GM12892 (cell line): Measurements from ENCODE around the gene CCDC158.

Experiments
- DNase-seq: peaks from one replicate; pipeline ENCODE4 v3.0.0; 2011; ENCODE audit not compliant: insufficient read length
- FAIRE-seq: peaks from 2 replicates; lab custom pipeline; 2011; peaks lifted over from hg19 to GRCh38; lab: Jason Lieb, UNC
- POLR2A ChIP-seq: IDR thresholded peaks from 2 replicates; pipeline ENCODE4 v1.6.1; 2011; ENCODE audit warnings: low read depth, low read length, control low read depth
- POLR2AphosphoS5 ChIP-seq: IDR thresholded peaks from 2 replicates; pipeline ENCODE4 v1.6.1; 2011; ENCODE audit warnings: low read depth, low read length, control low read depth
- TAF1 ChIP-seq: IDR thresholded peaks from 2 replicates; pipeline ENCODE4 v1.6.1; 2011; ENCODE audit warnings: low read depth, mild to moderate bottlenecking, control low read depth, low read length, borderline replicate concordance

CCDC158 gene

DNA sequence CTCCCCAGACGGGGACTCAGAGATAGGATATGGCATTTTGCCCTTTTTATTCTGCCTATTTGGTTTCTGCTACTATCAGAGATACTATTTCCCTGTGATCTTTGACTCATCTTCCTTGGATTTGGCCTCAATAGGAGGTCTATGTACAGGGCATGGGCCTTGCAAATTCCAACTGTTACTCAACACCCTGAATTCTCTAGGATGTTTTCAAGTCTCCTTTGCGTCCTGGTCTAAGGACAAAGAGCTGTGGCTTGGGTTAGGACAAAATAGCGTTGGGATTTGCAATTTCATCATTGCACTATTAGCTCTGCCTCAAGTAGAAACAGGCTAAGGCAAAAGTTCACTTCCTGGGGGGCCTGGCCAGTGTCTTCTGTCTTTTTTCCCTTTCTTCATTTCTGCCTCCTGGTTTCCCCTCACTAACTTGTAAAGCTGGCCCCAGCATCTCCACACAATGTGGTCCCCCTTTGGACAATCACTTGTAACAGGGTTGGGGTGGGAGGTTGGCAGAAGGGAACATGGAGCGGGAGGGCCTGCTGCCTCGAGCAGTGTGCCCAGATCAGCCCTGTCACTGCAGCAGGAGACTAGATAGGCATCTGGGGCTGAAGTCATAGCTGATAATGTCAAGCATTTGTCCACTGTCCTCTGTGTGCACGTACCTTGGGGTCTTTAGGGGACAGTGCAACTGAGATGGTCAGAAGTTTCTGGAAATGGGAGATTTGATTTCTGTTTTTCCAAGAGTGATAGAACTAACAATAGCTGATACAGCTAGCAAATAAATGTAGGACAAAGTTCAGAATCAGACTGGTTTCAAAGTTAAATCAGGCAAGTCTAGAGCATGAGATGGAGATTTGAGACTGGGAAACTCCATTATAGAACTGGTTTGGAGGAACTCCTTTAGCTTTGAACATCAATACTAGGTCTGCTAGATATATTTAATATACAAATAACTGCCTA lies 140.2 kb downstream of the CCDC158 start:
- no peak for FAIRE-seq

DNA sequence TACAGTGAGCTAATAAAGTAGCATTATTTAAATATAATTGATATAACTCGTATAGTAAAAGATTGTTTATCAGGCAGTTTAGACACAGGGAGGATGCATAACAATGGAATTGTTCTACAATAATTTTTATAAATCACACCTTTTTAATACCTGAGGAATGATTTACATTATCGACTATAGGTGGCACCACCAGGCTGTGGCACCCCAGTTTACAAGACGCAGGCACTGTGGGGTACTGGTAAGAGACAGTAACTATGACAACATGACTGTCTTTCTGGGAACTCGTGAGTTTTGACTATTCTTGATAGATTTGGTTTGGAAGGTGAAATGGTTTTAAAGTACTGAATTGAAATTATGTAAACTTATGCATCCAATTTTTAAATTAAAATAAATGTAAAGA lies 141.5 kb downstream of the CCDC158 start:
- no peak for TF ChIP-seq POLR2AphosphoS5
- no peak for TF ChIP-seq TAF1
- FAIRE-seq: no peak
- no peak for DNase-seq

More for the DNA sequence above, 140.2 kb downstream of the CCDC158 start:
- no peak for TF ChIP-seq POLR2A
- no peak for TF ChIP-seq TAF1
- no peak for TF ChIP-seq POLR2AphosphoS5
- DNase-seq: no peak

DNA sequence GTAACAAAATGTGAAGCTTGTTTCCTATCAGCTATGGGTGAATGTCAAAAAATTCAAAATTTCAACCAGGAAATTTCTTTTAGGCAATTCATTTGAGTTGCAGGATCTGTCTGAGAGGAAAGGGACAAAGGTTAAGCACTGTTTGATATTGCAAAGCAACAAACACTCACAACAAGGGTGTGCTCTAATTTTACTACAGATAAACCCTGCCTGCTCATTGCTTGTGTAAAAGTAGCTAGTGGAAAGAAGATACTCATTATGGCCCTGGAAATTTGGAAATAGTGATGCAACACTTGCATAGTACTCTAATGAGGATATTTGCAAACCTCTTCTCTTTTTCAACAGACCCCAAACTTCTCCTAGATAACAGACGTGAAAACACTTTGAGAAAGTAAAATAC lies 142.4 kb downstream of the CCDC158 start:
- no peak for FAIRE-seq
- no peak for DNase-seq
- TF ChIP-seq POLR2AphosphoS5 (no peak), TAF1 (no peak), POLR2A (no peak)

DNA sequence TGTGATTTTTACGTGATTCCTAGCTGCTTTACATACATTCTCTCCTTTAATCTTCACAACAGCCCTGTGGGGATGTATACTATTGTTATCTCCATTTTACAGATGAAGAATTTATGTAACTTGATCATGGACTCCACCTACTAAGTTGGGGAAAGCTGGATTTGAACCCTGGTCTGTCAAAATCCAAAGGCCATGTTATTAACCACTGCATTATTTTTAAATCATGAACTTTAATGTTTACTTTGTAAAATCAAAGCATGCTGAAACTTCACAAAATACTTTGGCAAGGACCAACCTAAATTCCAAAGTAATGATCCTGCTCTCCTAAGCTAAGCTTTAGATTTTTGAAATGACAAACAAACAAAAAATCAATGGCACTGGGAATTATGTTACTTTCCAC lies 143.3 kb downstream of the CCDC158 start:
- no peak for FAIRE-seq
- TF ChIP-seq TAF1 (no peak), POLR2A (no peak), POLR2AphosphoS5 (no peak)

DNA sequence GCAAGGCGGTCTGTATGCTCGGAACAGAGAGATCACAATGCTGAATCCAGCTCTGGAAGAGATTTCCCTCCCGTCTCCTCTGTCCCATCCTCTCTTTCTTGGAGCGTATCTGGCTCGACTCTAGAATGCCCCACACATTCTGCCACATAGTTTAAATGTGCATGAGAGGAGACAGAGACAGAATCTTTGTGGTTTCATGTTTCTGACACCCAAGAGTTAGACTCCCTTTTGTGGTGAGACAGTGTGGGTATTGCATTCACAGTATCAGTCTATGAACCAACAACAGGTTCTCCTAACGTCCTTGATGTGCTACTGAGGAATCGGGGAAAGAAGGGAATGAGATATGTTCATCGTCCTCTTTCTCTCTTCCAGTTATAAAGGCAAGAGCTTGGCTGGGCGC lies 144.1 kb downstream of the CCDC158 start:
- DNase-seq (no peak), FAIRE-seq (no peak)
- TF ChIP-seq POLR2A (no peak), TAF1 (no peak), POLR2AphosphoS5 (no peak)

More for the DNA sequence above, 143.3 kb downstream of the CCDC158 start:
- no peak for DNase-seq

DNA sequence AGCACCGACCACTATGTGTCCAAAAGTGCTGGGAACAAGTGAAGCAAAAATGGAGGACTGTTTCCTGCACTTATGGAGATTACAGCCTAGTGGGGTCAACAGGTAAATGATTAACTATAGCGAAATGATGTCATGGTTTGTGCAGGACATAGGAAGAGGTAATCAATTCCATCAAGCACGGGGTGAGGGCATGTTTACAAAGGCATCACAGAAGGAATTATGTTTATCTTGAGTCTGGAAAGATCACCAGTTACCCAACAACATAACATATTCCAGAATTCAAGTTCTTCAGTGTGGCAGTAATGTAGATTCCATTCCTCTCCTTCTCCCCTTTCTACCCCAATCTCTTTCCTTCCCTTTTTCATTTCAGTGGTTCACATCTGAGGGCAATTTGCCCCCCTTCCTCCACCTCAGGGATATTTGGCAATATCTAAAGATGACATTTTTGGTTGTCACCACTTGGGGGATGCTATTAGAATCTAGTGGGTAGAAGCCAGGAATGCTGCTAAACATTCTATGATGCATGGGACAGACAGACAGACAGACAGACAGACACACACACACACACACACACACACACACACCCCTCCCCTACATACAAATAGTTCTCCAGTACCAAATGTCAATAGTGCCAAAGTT lies 145.3 kb downstream of the CCDC158 start:
- DNase-seq (no peak), FAIRE-seq (no peak)
- no peak for TF ChIP-seq TAF1
- TF ChIP-seq POLR2A: no peak
- TF ChIP-seq POLR2AphosphoS5: no peak

DNA sequence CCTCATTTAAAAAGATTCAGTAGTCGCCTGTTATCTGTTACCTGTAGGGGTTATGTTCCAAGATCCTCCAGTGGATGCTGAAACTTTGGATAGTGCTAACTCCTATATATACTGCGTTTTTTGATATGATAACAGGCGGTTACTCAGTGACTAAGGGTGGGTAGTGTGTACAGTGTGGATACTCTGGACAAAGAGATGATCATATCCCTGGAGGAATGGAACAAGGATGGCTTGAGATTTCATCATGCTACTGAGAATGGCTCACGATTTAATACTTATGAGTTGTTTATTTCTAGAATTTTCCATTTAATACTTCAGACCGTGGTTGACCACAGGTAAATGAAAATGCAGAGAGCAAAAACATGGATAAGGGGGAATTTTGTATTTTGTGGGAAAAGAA lies 147.9 kb downstream of the CCDC158 start:
- DNase-seq (no peak), FAIRE-seq (no peak)
- TF ChIP-seq TAF1 (no peak), POLR2AphosphoS5 (no peak)

DNA sequence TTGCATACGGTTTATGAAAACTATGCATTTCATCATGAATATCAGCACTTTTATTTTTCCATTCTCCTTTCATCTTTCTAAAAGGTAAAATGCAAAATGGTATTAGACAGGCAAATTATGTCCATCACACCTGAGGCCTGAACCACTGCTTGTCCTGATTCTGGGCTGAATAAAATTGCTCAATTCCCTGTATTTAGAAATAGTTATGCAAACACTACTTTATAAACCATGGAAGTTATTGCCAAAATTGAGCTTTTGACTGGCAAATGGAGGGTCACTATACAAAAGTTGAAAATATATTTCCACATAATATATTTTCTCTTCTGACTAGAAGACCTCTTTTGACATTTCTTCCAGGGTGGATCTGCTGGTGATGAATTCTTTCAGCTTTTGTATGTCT lies 148.4 kb downstream of the CCDC158 start:
- DNase-seq (no peak), FAIRE-seq (no peak)
- TF ChIP-seq TAF1: no peak

DNA sequence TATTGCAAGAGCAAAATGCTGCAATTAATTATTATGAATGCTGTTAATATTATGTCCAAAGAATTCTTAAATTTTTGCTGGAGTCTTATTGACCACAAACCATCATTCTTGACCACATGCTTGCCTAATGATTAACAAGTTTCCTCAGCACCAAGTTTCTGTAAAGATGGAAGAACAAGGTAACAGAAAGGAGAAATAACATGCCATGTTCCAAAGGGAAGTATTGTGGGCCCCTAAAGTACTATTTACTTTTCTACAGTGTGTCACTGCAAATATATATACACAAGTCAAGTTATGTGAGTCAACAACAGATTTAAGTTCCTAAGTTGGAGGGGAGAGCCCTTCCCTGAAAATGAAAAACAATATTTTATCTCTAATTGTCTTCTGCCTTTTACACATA lies 148.9 kb downstream of the CCDC158 start:
- DNase-seq (no peak), FAIRE-seq (no peak)
- TF ChIP-seq POLR2AphosphoS5 (no peak), TAF1 (no peak), POLR2A (no peak)

DNA sequence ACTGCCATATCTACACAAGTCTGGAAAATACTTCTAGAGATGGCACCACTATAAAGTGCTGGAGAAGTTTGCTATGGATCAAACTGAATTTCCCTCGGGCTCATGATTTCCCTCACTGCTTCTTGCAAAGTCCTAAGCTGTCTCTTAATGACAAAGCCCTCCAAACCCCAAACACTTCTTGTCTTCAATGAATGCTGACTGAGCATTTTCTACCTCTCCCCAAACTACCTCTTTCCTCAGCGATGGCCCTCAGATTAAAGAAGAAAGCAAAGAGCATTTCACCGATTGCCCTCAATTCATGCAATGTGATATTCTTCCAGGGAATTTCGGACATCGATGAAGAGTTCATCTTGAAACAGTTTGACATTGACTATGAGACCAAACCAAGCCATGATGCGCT lies 149.7 kb downstream of the CCDC158 start:
- no peak for FAIRE-seq
- TF ChIP-seq POLR2AphosphoS5: no peak
- TF ChIP-seq POLR2A: no peak
- no peak for TF ChIP-seq TAF1
- no peak for DNase-seq

DNA sequence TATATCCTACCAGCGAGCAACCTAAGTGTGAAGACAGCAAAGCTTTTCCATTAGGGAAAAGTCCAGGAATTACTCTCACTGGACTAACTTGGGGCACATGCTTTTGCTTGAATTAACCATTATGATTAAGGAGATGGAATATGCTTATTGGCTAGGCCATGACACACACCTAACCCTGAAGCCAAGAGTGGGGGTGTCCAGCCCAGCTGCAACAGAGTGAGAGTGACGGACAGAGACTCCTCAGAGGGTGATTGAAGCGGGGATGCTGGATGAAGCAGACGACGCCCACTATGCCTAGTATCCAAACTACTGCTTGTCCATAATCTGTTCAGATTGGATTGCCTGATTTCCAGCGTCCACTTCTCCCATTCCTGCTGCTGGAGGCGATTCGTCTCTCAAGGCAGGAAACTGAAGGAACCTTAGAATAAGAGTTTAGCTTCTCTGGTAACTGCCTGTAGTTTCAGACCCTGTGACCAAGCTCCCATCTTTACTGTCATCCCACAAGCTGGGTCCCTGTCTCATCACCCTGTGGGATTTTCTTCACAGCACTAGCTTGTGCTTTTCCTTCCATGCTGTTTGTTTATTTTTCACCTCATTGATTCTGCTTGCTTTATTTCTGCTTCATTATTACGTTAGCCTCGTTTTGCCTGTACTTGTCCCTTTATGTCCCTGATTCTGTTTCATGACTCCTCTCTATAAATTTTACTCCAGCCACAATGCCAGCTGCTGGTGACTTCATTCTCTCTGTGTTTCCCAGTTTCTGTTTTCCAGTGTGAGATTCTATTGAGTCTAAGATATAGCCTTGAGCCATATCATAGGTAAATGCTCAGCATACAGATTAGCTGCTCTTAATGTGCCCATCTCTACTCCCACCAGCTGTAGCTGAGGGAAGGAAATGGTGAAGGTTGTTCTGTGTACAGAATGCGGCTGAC lies 150.4 kb downstream of the CCDC158 start:
- TF ChIP-seq POLR2AphosphoS5 (no peak), POLR2A (no peak), TAF1 (no peak)
- DNase-seq: no peak
- FAIRE-seq: no peak
